HEK293 (cell line): ENCODE results near the gene CHRNA4.
A peak's percentile ranks its signal among the peaks of the same experiment; 100 is the strongest.

Source experiments
- CTCF ChIA-PET: fragments of 350-600 bp; formaldehyde crosslinking; extraction: SDS; loops from one replicate; lab custom pipeline; 2021; ENCODE audit warnings: antibody characterized with exemption; lab: Yijun Ruan, JAX
- POLR2A ChIA-PET: fragments of 300-600 bp; formaldehyde crosslinking; extraction: SDS; loops from one replicate; lab custom pipeline; 2020; ENCODE audit warnings: antibody characterized with exemption, inconsistent platforms; lab: Yijun Ruan, JAX
- H3K27ac ChIP-seq: fragments of 200-500 bp; sonication (Bioruptor generic); 2 replicates; pipeline ENCODE4 v1.5.1; 2014; ENCODE audit warnings: low read depth, low read length, control low read depth, inconsistent platforms; ENCODE audit errors: extremely low read depth
- H3K36me3 ChIP-seq, 2 experiments: fragments of 200-500 bp in 1 of 2; sonication (Bioruptor generic) in 1 of 2; 1 replicate in 1 of 2; 2 replicates in 1 of 2; pipeline ENCODE4 v1.5.1; 2014 to 2017; ENCODE audit warnings: inconsistent platforms in 2 of 2, low read length in 2 of 2; ENCODE audit not compliant: control insufficient read depth in 2 of 2, insufficient read depth in 1 of 2
- H3K4me1 ChIP-seq: fragments of 200-500 bp; sonication (Bioruptor generic); 2 replicates; pipeline ENCODE4 v1.5.1; 2014; ENCODE audit warnings: mild to moderate bottlenecking, low read length, inconsistent platforms; ENCODE audit not compliant: control insufficient read depth, insufficient read depth
- H3K4me3 ChIP-seq: 2 replicates; pipeline ENCODE4 v1.5.1; 2011; ENCODE audit warnings: low read depth, mild to moderate bottlenecking, control low read depth, low read length, moderate library complexity
- H3K9me3 ChIP-seq: fragments of 200-500 bp; sonication (Bioruptor generic); 2 replicates; pipeline ENCODE4 v1.5.1; 2014; ENCODE audit warnings: low read depth, low read length, inconsistent platforms; ENCODE audit not compliant: control insufficient read depth, insufficient read depth
- GFI1B ChIP-seq: fragments of 450-650 bp; formaldehyde crosslinking; IDR thresholded peaks from 2 replicates; pipeline ENCODE4 v1.5.1; 2016; ENCODE audit warnings: missing biosample characterization, missing genetic modification characterization
- IKZF3 ChIP-seq: fragments of 450-650 bp; IDR thresholded peaks from 2 replicates; pipeline ENCODE4 v1.5.0; 2018; ENCODE audit warnings: missing biosample characterization, mild to moderate bottlenecking, missing genetic modification characterization, moderate library complexity
- MZF1 ChIP-seq: fragments of 450-650 bp; formaldehyde crosslinking; IDR thresholded peaks from 2 replicates; pipeline ENCODE4 v1.5.1; 2017; ENCODE audit warnings: missing biosample characterization, missing genetic modification characterization, borderline replicate concordance
- PBX3 ChIP-seq: sonication (generic); formaldehyde crosslinking; IDR thresholded peaks from 2 replicates; pipeline ENCODE4 v1.8.1; 2022; ENCODE audit warnings: mild to moderate bottlenecking, moderate library complexity, missing genetic modification reagents
- PRDM6 ChIP-seq: fragments of 450-650 bp; formaldehyde crosslinking; IDR thresholded peaks from 2 replicates; pipeline ENCODE4 v1.5.1; 2017; ENCODE audit warnings: missing biosample characterization, missing genetic modification characterization
- SCRT1 ChIP-seq: fragments of 450-650 bp; formaldehyde crosslinking; IDR thresholded peaks from 2 replicates; pipeline ENCODE4 v1.5.1; 2016; ENCODE audit warnings: missing biosample characterization, missing genetic modification characterization, borderline replicate concordance
- SCRT2 ChIP-seq: fragments of 450-650 bp; formaldehyde crosslinking; IDR thresholded peaks from 2 replicates; pipeline ENCODE4 v1.5.1; 2016; ENCODE audit warnings: missing biosample characterization, missing genetic modification characterization
- SP2 ChIP-seq: fragments of 450-650 bp; formaldehyde crosslinking; IDR thresholded peaks from 2 replicates; pipeline ENCODE4 v1.5.1; 2016; ENCODE audit warnings: missing biosample characterization, missing genetic modification characterization
- ZNF121 ChIP-seq: fragments of 450-650 bp; formaldehyde crosslinking; IDR thresholded peaks from 2 replicates; pipeline ENCODE4 v1.5.1; 2016; ENCODE audit warnings: missing biosample characterization, missing genetic modification characterization
- ZNF174 ChIP-seq: fragments of 450-650 bp; formaldehyde crosslinking; IDR thresholded peaks from 2 replicates; pipeline ENCODE4 v1.5.0; 2017; ENCODE audit warnings: missing biosample characterization, mild to moderate bottlenecking, missing genetic modification characterization
- ZNF214 ChIP-seq: fragments of 450-650 bp; formaldehyde crosslinking; IDR thresholded peaks from 2 replicates; pipeline ENCODE4 v1.5.1; 2017; ENCODE audit warnings: missing biosample characterization, mild to moderate bottlenecking, missing genetic modification characterization, borderline replicate concordance
- ZNF239 ChIP-seq: fragments of 450-650 bp; formaldehyde crosslinking; IDR thresholded peaks from 2 replicates; pipeline ENCODE4 v1.5.1; 2016; ENCODE audit warnings: missing biosample characterization, missing genetic modification characterization
- ZNF350 ChIP-seq: fragments of 450-650 bp; formaldehyde crosslinking; IDR thresholded peaks from 2 replicates; pipeline ENCODE4 v1.5.0; 2017; ENCODE audit warnings: missing biosample characterization, mild to moderate bottlenecking, missing genetic modification characterization
- ZNF362 ChIP-seq: fragments of 450-650 bp; formaldehyde crosslinking; IDR thresholded peaks from 2 replicates; pipeline ENCODE4 v1.5.1; 2016; ENCODE audit warnings: missing biosample characterization, missing genetic modification characterization
- ZNF416 ChIP-seq: fragments of 450-650 bp; formaldehyde crosslinking; IDR thresholded peaks from 2 replicates; pipeline ENCODE4 v1.5.1; 2016; ENCODE audit warnings: missing biosample characterization, missing genetic modification characterization
- ZNF48 ChIP-seq: fragments of 450-650 bp; formaldehyde crosslinking; IDR thresholded peaks from 2 replicates; pipeline ENCODE4 v1.5.1; 2016; ENCODE audit warnings: missing biosample characterization, missing genetic modification characterization
- ZNF488 ChIP-seq: fragments of 450-650 bp; formaldehyde crosslinking; IDR thresholded peaks from 2 replicates; pipeline ENCODE4 v1.5.1; 2016; ENCODE audit warnings: missing biosample characterization, missing genetic modification characterization
- ZNF518A ChIP-seq: fragments of 450-650 bp; formaldehyde crosslinking; conservative IDR thresholded peaks from 2 replicates; pipeline ENCODE4 v1.5.1; 2016; ENCODE audit warnings: low read depth, missing biosample characterization, missing genetic modification characterization
- ZNF521 ChIP-seq: fragments of 450-650 bp; formaldehyde crosslinking; IDR thresholded peaks from 2 replicates; pipeline ENCODE4 v1.5.1; 2017; ENCODE audit warnings: missing biosample characterization, mild to moderate bottlenecking, missing genetic modification characterization
- ZNF561 ChIP-seq: fragments of 450-650 bp; IDR thresholded peaks from 2 replicates; pipeline ENCODE4 v1.5.1; 2018; ENCODE audit warnings: missing biosample characterization, missing genetic modification characterization, borderline replicate concordance
- ZNF585B ChIP-seq: fragments of 450-650 bp; formaldehyde crosslinking; IDR thresholded peaks from 2 replicates; pipeline ENCODE4 v1.5.1; 2016; ENCODE audit warnings: missing biosample characterization, missing genetic modification characterization
- ZNF621 ChIP-seq: fragments of 450-650 bp; formaldehyde crosslinking; IDR thresholded peaks from 2 replicates; pipeline ENCODE4 v1.5.1; 2017; ENCODE audit warnings: missing biosample characterization, missing genetic modification characterization
- ZNF677 ChIP-seq: fragments of 450-650 bp; IDR thresholded peaks from 2 replicates; pipeline ENCODE4 v1.5.0; 2018; ENCODE audit warnings: missing biosample characterization, mild to moderate bottlenecking, missing genetic modification characterization, moderate library complexity
- ZNF692 ChIP-seq: fragments of 450-650 bp; formaldehyde crosslinking; IDR thresholded peaks from 2 replicates; pipeline ENCODE4 v1.5.1; 2016; ENCODE audit warnings: missing biosample characterization, missing genetic modification characterization

The CHRNA4 gene

GRCh38 chr20:63397946-63398450, 36.8 kb upstream of the CHRNA4 start:
- ChIA-PET CTCF (no interaction called here), POLR2A (no interaction called here)
- no peaks in the 10 kb centered on the region for H3K4me1 ChIP-seq
- H3K27ac ChIP-seq, result no peak overlapping the region
- no peaks in the 10 kb centered on the region for H3K9me3 ChIP-seq
- no peak for TF ChIP-seq SP2 (tag by site-specific recombination)
- peak; percentile 83 for TF ChIP-seq SCRT1 (tag by site-specific recombination)
- TF ChIP-seq ZNF621 (tag by site-specific recombination), result no peak
- TF ChIP-seq SCRT2, result peak; percentile 92
- TF ChIP-seq PBX3 (CRISPR knock-in tag), result no peak
- no peak for TF ChIP-seq ZNF350 (tag by site-specific recombination)
- TF ChIP-seq ZNF416 (tag by site-specific recombination), result no peak
- no peak for TF ChIP-seq ZNF174
- H3K36me3 ChIP-seq, result no peaks in the 10 kb centered on the region
- H3K4me3 ChIP-seq, result no peak overlapping the region

- Histone ChIP-seq H3K4me1 (no peaks in the 10 kb centered on the region), H3K36me3 (no peaks in the 10 kb centered on the region), H3K9me3 (no peaks in the 10 kb centered on the region), H3K27ac (no peak overlapping the region), H3K4me3 (no peak overlapping the region)
- CTCF ChIA-PET, result no interaction called here
- POLR2A ChIA-PET, result no interaction called here
- no peak for TF ChIP-seq PRDM6 (tag by site-specific recombination)
- TF ChIP-seq ZNF48, result no peak
- no peak for TF ChIP-seq ZNF239 (tag by site-specific recombination)
- no peak for TF ChIP-seq ZNF362 (tag by site-specific recombination)
- no peak for TF ChIP-seq ZNF518A (tag by site-specific recombination)
- TF ChIP-seq ZNF121 (tag by site-specific recombination), result no peak
- TF ChIP-seq ZNF521 (tag by site-specific recombination), result no peak
- no peak for TF ChIP-seq IKZF3 (tag by site-specific recombination)
- TF ChIP-seq ZNF585B (tag by site-specific recombination), result no peak
- no peak for TF ChIP-seq GFI1B (tag by site-specific recombination)
- TF ChIP-seq MZF1 (tag by site-specific recombination), result no peak
- TF ChIP-seq ZNF214 (tag by site-specific recombination), result no peak
- TF ChIP-seq ZNF561 (tag by site-specific recombination), result no peak
- TF ChIP-seq ZNF692 (tag by site-specific recombination), result no peak
- no peak for TF ChIP-seq ZNF488
- TF ChIP-seq ZNF677 (tag by site-specific recombination), result no peak
Measured at GRCh38 chr20:63397155-63397843, 36.1 kb upstream of the CHRNA4 start.
